Transverse colon (tissue), 3 donors: ENCODE results near the gene MRAP.

Experiments
- CTCF ChIP-seq, 5 experiments: fragments of 200-600 bp in 3 of 5; fragments of 450-650 bp in 2 of 5; sonication (generic) in 3 of 5; IDR thresholded peaks; 1 replicate in 2 of 5; 2 replicates in 3 of 5; pipeline ENCODE4 v1.5.1; 2016 to 2017; ENCODE audit warnings: antibody characterized with exemption in 5 of 5, inconsistent platforms in 3 of 5, mild to moderate bottlenecking in 2 of 5, moderate library complexity in 1 of 5
- EP300 ChIP-seq: sonication (generic); formaldehyde crosslinking; IDR thresholded peaks from one replicate; pipeline ENCODE4 v1.6.1; 2017; ENCODE audit warnings: antibody characterized with exemption, low read depth
- POLR2A ChIP-seq: fragments of 450-650 bp; IDR thresholded peaks from one replicate; pipeline ENCODE4 v1.6.1; 2016; ENCODE audit warnings: antibody characterized with exemption, mild to moderate bottlenecking, moderate library complexity

GRCh38 chr21:32307706-32308105 is 9.1 kb downstream of the MRAP start:
- no peak for TF ChIP-seq CTCF (IDR thresholded peaks at IDR 0.05)
- TF ChIP-seq POLR2A, result no peak
- no peak for TF ChIP-seq EP300
